AG10803 (cell line): Measurements from ENCODE around the gene SCAMP1.

ENCODE experiments used
- DNase-seq: peaks from one replicate; pipeline ENCODE4 v3.0.0; 2010; ENCODE audit warnings: low read depth
- H3K4me3 ChIP-seq: 2 replicates; pipeline ENCODE4 v1.5.1; 2011; ENCODE audit warnings: mild to moderate bottlenecking, low read length, control low read depth
- TF ChIP-seq, protein P1 (sequence below): conservative IDR thresholded peaks from 2 replicates; pipeline ENCODE4 v1.5.1; 2011; ENCODE audit warnings: mild to moderate bottlenecking, low read length, control low read depth, inconsistent platforms

The SCAMP1 gene

GRCh38 chr5:78404682-78405293 is 44.4 kb downstream of the SCAMP1 start:
- no peak for DNase-seq
- H3K4me3 ChIP-seq: no peak overlapping the region
- TF ChIP-seq, protein P1, sequence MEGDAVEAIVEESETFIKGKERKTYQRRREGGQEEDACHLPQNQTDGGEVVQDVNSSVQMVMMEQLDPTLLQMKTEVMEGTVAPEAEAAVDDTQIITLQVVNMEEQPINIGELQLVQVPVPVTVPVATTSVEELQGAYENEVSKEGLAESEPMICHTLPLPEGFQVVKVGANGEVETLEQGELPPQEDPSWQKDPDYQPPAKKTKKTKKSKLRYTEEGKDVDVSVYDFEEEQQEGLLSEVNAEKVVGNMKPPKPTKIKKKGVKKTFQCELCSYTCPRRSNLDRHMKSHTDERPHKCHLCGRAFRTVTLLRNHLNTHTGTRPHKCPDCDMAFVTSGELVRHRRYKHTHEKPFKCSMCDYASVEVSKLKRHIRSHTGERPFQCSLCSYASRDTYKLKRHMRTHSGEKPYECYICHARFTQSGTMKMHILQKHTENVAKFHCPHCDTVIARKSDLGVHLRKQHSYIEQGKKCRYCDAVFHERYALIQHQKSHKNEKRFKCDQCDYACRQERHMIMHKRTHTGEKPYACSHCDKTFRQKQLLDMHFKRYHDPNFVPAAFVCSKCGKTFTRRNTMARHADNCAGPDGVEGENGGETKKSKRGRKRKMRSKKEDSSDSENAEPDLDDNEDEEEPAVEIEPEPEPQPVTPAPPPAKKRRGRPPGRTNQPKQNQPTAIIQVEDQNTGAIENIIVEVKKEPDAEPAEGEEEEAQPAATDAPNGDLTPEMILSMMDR: no peak

GRCh38 chr5:78405829-78406750 is 45.7 kb downstream of the SCAMP1 start:
- DNase-seq: peak; percentile 53
- H3K4me3 ChIP-seq: no peak overlapping the region
- TF ChIP-seq, protein P1: no peak

GRCh38 chr5:78407458-78407857 is 47.0 kb downstream of the SCAMP1 start:
- no peak overlapping the region for H3K4me3 ChIP-seq
- no peak for DNase-seq
- TF ChIP-seq, protein P1: no peak

GRCh38 chr5:78411586-78411985 is 51.2 kb downstream of the SCAMP1 start:
- DNase-seq: no peak
- TF ChIP-seq, protein P1: no peak
- no peak overlapping the region for H3K4me3 ChIP-seq

- TF ChIP-seq, protein P1: no peak
- DNase-seq: no peak
- no peak overlapping the region for H3K4me3 ChIP-seq
Observed at GRCh38 chr5:78416677-78417425, 56.4 kb downstream of the SCAMP1 start.

DNA sequence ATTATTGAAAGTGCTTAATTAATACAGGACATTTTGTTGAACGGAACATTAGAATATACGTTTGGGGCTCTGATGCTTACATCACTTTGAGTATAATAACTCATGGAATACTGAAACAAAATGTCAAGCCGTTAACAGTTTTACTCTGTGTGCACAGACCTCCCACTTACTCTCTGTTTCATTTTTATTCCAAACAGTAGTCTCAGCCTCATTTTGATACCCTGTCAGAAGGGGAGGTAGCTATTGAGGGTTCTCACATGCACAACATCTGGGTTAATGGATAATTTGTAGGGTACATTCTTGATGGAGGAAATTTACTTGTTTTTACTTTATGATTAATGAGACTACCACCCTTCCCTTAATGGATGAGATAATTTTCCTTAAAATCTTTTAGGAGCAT is 59.0 kb downstream of the SCAMP1 start:
- H3K4me3 ChIP-seq: no peak overlapping the region
- TF ChIP-seq, protein P1: no peak
- DNase-seq: no peak
